ENCODE measurements around the gene NRDE2. TPM values are rescaled to one million over a fixed set of nuclear protein-coding genes. Genes with fewer than 3 reads are reported as not detected.

The NRDE2 gene
- total RNA-seq, 1 experiment from 2014 or later = 20.1 TPM

GRCh38 chr14:90303473-90303872 is 28.3 kb downstream of the NRDE2 start:
- Histone ChIP-seq H2AFZ (ENCODE audit: low read depth, low read length, poor library complexity, severe bottlenecking) (no peak overlapping the region), H3K4me1 (ENCODE audit: control insufficient read depth in 1 of 2, insufficient read depth in 2 of 2, low read length in 2 of 2) (peaks cover 0 to 7% of the 10 kb centered on the region in 2 experiments; a peak in 1 of 4 replicates), H3K9ac (ENCODE audit: low read length) (no peak overlapping the region), H3K9me3 (ENCODE audit: control insufficient read depth in 1 of 2, insufficient read depth in 1 of 2, low read depth in 1 of 2, low read length in 2 of 2) (no peaks in the 10 kb centered on the region), H3K79me2 (ENCODE audit: insufficient read depth, low read length) (no peaks in the 10 kb centered on the region; the same call in 1 of the 2 replicates), H3K4me3 (replicated peaks in 1 of 2; ENCODE audit: low read depth in 1 of 2, low read length in 2 of 2) (no peak overlapping the region), H3K27me3 (ENCODE audit: insufficient read depth, low read length) (no peaks in the 10 kb centered on the region), H3K4me2 (ENCODE audit: low read length) (no peak overlapping the region), H3K27ac (ENCODE audit: low read depth, low read length) (no peak overlapping the region), H3K9me2 (ENCODE audit: insufficient read depth) (no peaks in the 10 kb centered on the region), H3K36me3 (ENCODE audit: control insufficient read depth in 1 of 2, insufficient read depth in 2 of 2, low read length in 2 of 2) (peaks cover 16 to 28% of the 10 kb centered on the region in 2 experiments; a peak in 3 of 4 replicates), H4K20me1 (ENCODE audit: insufficient read depth) (no peaks in the 10 kb centered on the region)
- POLR2A ChIA-PET = no interaction called here
- RAD21 ChIA-PET (ENCODE audit: low non-redundant PET in 1 of 2, low total read pairs in 2 of 2, uncharacterized antibody in 2 of 2, unreplicated experiment in 2 of 2) = no interaction called here
- intact Hi-C loops (cut with micrococcal nuclease) = loop anchor here (10.0 kb wide), 1 partner anchor 451 kb away; no protein-coding TSS in a partner anchor
- no peak for DNase-seq (ENCODE audit: low read depth, low spot score)
- ATAC-seq = no peak
- no peak for TF ChIP-seq SIN3A (IDR thresholded peaks at IDR 0.05; ENCODE audit: low read depth)
- TF ChIP-seq ELF1 (IDR thresholded peaks at IDR 0.05; ENCODE audit: borderline replicate concordance, low read depth) = no peak
- TF ChIP-seq YY1 (IDR thresholded peaks at IDR 0.05; ENCODE audit: extremely low read depth, insufficient replicate concordance, low read depth, low read length) = no peak
- no peak for TF ChIP-seq ZFX (IDR thresholded peaks at IDR 0.05)
- no peak for TF ChIP-seq TCF7L2 (IDR thresholded peaks at IDR 0.05; ENCODE audit: borderline replicate concordance, extremely low read depth, insufficient read depth, insufficient read length)
- TF ChIP-seq JUND (IDR thresholded peaks at IDR 0.05) = no peak
- no peak for TF ChIP-seq EGR1 (IDR thresholded peaks at IDR 0.05; ENCODE audit: low read depth)
- no peak for TF ChIP-seq FOSL1 (IDR thresholded peaks at IDR 0.05; ENCODE audit: low read depth)
- TF ChIP-seq ATF3 (IDR thresholded peaks at IDR 0.05) = no peak
- TF ChIP-seq CTCF (IDR thresholded peaks at IDR 0.05 in 2 of 3, conservative IDR thresholded peaks at IDR 0.05 in 1 of 3; ENCODE audit: borderline replicate concordance in 1 of 3, insufficient read depth in 1 of 3, low read depth in 2 of 3, low read length in 2 of 3) = no peak
- no peak for TF ChIP-seq ZNF274 (IDR thresholded peaks at IDR 0.05; ENCODE audit: low read depth, low read length)
- CTCF ChIA-PET = no interaction called here
- TSS peak; percentile 18 for BruUV-seq (replicated peaks)
